ENCODE data around the gene NAA50. TPM values are rescaled to one million over a fixed set of nuclear protein-coding genes. Genes with fewer than 3 reads are reported as not detected.

The NAA50 gene
- polyA plus RNA-seq, 1 of the 3 experiments (the other 2 are of a cell fraction): 79.5 TPM

- POLR2A ChIA-PET: no interaction called here
These were observed 28.7 kb downstream of the NAA50 start for GRCh38 chr3:113717308-113717707.

GRCh38 chr3:113714702-113715101, 31.3 kb downstream of the NAA50 start:
- no peak overlapping the region for H2AFZ ChIP-seq (ENCODE audit: low read depth)
- no peaks in the 10 kb centered on the region for H3K79me2 ChIP-seq (ENCODE audit: insufficient read depth)
- peaks cover 23% of the 10 kb centered on the region for H3F3A ChIP-seq (replicated peaks; ENCODE audit: insufficient read depth)
- no peaks in the 10 kb centered on the region for H3K27me3 ChIP-seq (ENCODE audit: insufficient read depth)
- no peak overlapping the region for H3K9ac ChIP-seq
- peaks cover 25 to 26% of the 10 kb centered on the region in 2 experiments for H3K36me3 ChIP-seq (replicated peaks in 1 of 2; ENCODE audit: control insufficient read depth in 1 of 2, insufficient read depth in 2 of 2, low read length in 1 of 2)
- H3K4me3 ChIP-seq (ENCODE audit: low read depth in 2 of 2, low read length in 1 of 2): no peak overlapping the region
- H3K9me2 ChIP-seq: no peaks in the 10 kb centered on the region
- ChIA-PET POLR2A (no interaction called here), CTCF (interaction anchor here (0.7 to 1.6 kb wide), 2 partner anchors 9 to 21 kb away, joined by 3 to 5 read pairs; no protein-coding TSS in a partner anchor)
- H3K9me3 ChIP-seq: no peaks in the 10 kb centered on the region
- peaks cover 0 to 1% of the 10 kb centered on the region in 2 experiments; a peak in 1 of 4 replicates for H3K4me1 ChIP-seq (ENCODE audit: control insufficient read depth in 1 of 2, insufficient read depth in 2 of 2, low read depth in 1 of 2, low read length in 1 of 2)
- 95% methylated on average over 1 of the region's 1 CpG for WGBS (ENCODE audit: low lambda C conversion rate)
- no peaks in the 10 kb centered on the region for H4K20me1 ChIP-seq (ENCODE audit: insufficient read depth)
- H3K4me2 ChIP-seq: no peak overlapping the region
- H3K27ac ChIP-seq (ENCODE audit: low read depth in 2 of 2, low read length in 1 of 2): no peak overlapping the region
- no peak for DNase-seq
- TF ChIP-seq RAD21 (IDR thresholded peaks at IDR 0.05; ENCODE audit: low read length): no peak
- no peak for TF ChIP-seq YY1 (IDR thresholded peaks at IDR 0.05; ENCODE audit: low read depth)
- no peak for TF ChIP-seq EZH2phosphoT487 (IDR thresholded peaks at IDR 0.05; ENCODE audit: borderline replicate concordance, low read depth)
- TF ChIP-seq NFIC (IDR thresholded peaks at IDR 0.05; ENCODE audit: borderline replicate concordance): no peak
- TF ChIP-seq CHD2 (IDR thresholded peaks at IDR 0.05; ENCODE audit: low read length, partially characterized antibody): no peak
- TF ChIP-seq PBX3 (IDR thresholded peaks at IDR 0.05): no peak
- no peak for TF ChIP-seq CTCF (IDR thresholded peaks at IDR 0.05)
- no peak for TF ChIP-seq USF2 (IDR thresholded peaks at IDR 0.05; ENCODE audit: borderline replicate concordance, low read depth, low read length)

More at GRCh38 chr3:113717308-113717707, 28.7 kb downstream of the NAA50 start:
- Histone ChIP-seq H3K4me1 (ENCODE audit: control insufficient read depth in 1 of 2, insufficient read depth in 2 of 2, low read depth in 1 of 2, low read length in 1 of 2) (peaks cover 0 to 5% of the 10 kb centered on the region in 2 experiments; a peak in 1 of 4 replicates), H3K4me3 (ENCODE audit: low read depth in 2 of 2, low read length in 1 of 2) (no peak overlapping the region), H3K9ac (no peak overlapping the region), H3K27me3 (ENCODE audit: insufficient read depth) (no peaks in the 10 kb centered on the region), H3K4me2 (no peak overlapping the region), H3K27ac (ENCODE audit: low read depth in 2 of 2, low read length in 1 of 2) (no peak overlapping the region), H2AFZ (ENCODE audit: low read depth) (no peak overlapping the region), H3K79me2 (ENCODE audit: insufficient read depth) (no peaks in the 10 kb centered on the region), H3K36me3 (replicated peaks in 1 of 2; ENCODE audit: control insufficient read depth in 1 of 2, insufficient read depth in 2 of 2, low read length in 1 of 2) (peaks cover 49 to 52% of the 10 kb centered on the region in 2 experiments), H4K20me1 (ENCODE audit: insufficient read depth) (no peaks in the 10 kb centered on the region), H3K9me3 (no peaks in the 10 kb centered on the region), H3K9me2 (no peaks in the 10 kb centered on the region), H3F3A (replicated peaks; ENCODE audit: insufficient read depth) (peaks cover 17% of the 10 kb centered on the region)
- no peak for DNase-seq
- WGBS (ENCODE audit: low lambda C conversion rate): 100% methylated on average over 3 of the region's 3 CpGs
- TF ChIP-seq MAX (IDR thresholded peaks at IDR 0.05; ENCODE audit: low read depth): no peak
- no peak for TF ChIP-seq CTCF (IDR thresholded peaks at IDR 0.05)
- no peak for TF ChIP-seq ZBTB33 (IDR thresholded peaks at IDR 0.05; ENCODE audit: borderline replicate concordance, low read depth)
- TF ChIP-seq RFX5 (IDR thresholded peaks at IDR 0.05; ENCODE audit: low read length): no peak
- no peak for TF ChIP-seq JUND (IDR thresholded peaks at IDR 0.05)
- TF ChIP-seq TAF1 (IDR thresholded peaks at IDR 0.05; ENCODE audit: borderline replicate concordance, low read depth, low read length): no peak
- TF ChIP-seq MXI1 (IDR thresholded peaks at IDR 0.05; ENCODE audit: low read depth, low read length): no peak
- CTCF ChIA-PET: interaction anchor here (0.8 kb wide), 1 partner anchor 23 kb away, joined by 4 read pairs; no protein-coding TSS in a partner anchor
